NCI-H1694 (cell line): Measurements from ENCODE around the gene TACO1.

ENCODE experiments used
- DNase-seq: peaks from one replicate; lab custom pipeline; 2025; lab: John Stamatoyannopoulos, UW

Gene TACO1

DNA sequence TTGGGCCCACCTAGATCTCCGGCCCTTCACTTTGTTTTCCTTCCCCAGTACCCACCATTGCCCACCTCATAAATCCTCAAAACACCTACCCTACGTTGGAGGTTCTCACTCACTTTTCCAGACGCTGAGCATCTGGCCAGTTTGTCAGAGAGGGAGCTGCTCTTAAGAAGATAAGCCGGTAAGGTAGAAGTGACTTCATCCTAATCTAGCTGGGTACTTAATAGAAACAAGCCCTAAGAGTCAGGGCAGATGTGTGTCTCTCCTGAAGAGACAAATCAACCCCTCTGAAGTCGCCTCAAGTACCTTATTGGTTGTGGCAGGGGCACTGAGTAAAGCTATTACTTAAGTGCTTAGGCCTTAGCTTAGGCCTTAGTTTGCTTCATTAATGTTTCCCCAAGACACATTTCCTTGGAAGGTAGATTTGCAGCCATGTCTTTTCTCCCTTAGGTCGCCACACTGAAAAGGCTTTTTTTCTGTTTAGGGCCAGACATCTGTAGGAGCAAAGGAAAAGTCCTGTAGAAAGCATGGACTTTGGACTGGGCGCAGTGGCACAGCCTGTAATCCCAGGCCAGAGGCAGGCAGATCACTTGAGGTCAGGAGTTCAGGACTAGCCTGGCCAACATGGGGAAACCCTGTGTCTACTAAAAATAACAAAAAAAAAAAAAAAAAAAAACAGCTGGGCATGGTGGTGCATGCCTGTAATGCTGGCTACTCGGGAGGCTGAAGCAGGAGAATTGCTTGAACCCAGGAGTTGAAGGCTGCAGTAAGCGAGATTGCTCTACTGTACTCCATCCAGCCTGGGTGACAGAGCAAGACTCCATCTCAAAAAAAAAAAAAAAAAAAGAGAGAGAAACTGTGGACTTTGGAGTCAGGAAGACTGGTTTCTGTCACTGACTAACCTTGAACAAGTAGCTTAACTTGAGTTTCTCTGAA, 1.0 kb downstream of the TACO1 start:
- DNase-seq: no peak

- DNase-seq: no peak
Measured at GRCh38 chr17:63609816-63610573, 9.3 kb downstream of the TACO1 start.

DNA sequence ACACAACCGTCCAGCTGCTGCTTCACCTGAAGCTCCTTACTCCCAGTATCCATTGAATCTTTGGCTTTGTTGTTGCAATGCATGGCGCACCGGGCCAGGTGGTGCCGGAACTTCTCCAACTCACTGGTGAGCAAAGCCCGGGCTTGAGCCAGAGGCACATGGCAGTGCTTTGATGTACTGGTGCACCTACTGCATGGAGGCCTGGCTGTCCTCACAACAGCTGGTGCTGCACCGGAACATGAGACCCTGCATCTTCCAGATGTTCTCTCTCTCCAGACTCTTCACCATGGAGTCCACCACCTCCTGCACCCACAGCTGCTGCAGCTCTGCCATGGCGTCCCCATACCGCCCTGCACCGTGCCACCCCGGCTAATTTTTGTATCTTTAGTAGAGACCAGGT, 10.2 kb downstream of the TACO1 start:
- DNase-seq: no peak

- no peak for DNase-seq
Measured at GRCh38 chr17:63611354-63611753, 10.7 kb downstream of the TACO1 start.

DNA sequence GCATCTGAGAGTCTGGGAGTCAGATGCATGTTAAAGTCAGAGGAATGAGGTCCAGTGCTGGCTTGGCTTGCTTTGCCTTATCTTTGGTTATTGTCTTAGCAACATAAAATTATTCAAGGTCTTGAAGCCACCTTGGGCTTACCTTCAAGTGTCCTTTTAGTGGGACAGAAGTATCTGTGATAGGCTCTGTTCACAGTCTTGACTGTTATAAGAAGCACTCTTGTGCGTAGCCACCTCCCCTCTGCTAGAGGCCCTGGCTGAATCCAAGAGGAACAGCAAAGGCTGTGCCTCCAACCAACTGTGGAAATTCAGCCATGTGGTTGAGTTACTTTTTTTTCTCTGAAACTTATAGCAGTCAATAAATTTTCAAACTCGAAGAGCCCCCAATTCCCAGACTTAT, 13.0 kb downstream of the TACO1 start:
- no peak for DNase-seq

GRCh38 chr17:63621229-63621683, 20.6 kb downstream of the TACO1 start:
- no peak for DNase-seq

- peak; percentile 100 for DNase-seq
Measured at GRCh38 chr17:63621684-63622573, 21.2 kb downstream of the TACO1 start, which contains the start of gene MAP3K3. MAP3K3 (plus strand) TSS chr17:63622417; CDS start chr17:63622760, 343 bp downstream.

DNA sequence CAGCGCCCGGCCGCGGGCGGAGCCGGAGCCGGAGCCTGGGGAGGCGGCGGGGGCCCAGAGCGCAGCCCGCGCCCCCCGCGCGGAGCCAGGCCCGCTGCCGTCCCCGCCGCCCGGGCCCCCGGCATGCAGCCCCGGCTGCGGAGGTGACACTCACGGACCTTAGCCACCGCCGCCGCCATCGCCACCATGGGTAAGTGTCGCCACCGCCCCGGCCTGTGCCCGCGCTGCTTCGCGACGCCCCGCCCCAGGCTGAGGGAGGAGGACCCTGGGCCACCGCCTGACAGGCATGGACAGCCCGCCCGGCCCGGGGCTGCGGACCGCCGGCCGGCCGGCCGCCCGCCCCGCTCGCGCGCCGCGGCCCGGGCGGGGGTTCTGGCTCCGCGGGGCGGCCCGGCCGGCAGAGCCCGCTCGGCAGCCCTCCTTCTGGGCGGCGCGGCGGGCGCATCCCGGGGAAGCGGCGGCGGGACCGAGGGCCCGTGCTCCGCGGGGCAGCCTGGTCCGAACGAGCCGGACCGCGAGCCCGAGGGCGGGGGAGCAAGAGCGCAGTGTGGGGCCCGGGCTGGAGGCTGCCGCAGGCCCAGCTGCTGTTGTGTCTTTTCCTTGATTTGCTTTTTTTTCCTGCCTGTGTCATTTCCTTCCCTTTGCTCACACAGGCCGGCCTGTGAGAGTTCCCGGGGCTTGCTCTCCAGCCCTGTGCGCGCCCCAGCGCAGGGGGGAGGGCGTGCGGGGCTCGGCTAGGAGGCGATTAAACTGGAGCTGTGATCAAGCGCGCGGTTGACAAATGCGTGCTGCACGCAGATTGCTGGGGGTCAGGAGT, 22.1 kb downstream of the TACO1 start:
- DNase-seq: no peak

DNA sequence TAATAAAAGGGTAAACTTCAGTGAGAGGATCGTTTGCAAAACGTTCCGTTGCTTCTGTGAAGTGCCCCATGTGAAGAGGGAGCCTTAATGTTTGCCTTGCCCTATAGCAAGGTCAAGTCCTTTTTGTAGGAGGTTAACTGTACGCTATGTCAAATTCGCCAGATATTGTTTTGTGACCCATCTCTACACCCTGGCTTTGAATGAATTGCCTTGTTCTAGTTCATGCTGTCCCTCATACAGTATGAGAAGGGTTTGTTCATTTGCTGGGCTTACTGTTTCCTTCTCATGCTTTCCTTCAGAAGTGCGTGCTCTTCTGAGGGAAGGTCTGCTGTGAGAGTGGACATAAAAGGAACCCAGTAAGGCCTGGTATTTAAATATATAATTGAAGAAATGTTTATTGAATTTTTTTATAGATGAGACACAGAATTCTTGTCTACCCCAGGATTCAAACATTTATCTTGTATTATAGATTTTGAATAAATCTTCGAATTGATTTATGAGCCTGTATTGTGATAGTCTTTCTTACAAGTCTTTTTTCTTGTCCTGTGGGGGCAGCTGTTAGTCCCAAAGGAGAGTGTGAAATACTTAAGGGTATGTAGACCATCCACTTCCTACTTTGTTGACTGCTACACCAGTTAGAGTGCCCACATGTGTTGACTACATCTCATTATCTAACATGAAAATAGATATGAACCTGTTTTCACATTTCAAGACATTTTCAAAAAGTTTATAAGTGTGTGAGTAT, 23.3 kb downstream of the TACO1 start:
- no peak for DNase-seq

DNA sequence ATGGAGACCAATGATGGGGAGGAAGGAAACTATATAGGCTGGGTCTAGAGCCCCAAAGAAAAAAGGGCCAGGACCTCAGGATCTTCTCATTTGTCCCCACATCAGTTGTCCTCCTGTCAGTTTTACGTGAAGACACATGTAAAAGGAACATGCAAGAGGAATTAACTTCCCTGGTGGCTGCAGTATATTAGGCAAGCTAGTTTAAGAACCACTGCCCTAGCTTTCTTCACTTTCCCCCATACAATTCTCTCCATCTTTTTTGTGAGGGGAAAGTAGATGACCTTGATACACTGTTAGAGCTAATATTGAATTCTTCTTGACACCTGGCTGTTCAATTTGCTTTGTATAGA, 23.8 kb downstream of the TACO1 start:
- DNase-seq: no peak

DNA sequence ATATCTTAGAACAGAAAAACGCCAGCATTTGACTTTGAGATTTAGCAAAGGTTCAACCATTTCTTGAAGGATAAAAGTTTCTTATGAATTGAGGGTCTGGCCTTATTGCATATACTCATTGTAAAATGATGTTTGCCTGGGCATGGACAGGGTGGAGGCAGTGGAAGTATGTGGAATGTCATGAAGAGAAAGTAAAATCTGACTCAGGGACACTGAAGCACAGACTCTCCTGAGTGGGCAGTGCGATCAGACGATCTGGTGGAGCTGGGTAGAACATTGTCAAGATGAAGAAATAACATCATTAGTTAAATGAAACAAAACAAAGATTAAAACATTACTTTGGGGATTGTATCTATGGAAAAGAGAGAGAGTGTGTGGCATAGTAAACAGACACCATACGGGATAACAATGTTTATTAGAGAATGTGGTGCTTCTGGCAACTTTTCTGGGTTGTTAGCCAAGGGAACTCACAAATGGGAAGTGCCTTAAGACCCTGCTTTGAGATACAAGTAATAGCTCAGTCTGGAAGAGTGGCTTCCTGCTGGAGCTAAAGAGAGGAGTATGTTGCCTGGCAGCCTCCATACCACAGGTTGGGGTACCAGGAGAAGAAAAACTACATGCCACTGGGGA, 26.0 kb downstream of the TACO1 start:
- DNase-seq: no peak

DNA sequence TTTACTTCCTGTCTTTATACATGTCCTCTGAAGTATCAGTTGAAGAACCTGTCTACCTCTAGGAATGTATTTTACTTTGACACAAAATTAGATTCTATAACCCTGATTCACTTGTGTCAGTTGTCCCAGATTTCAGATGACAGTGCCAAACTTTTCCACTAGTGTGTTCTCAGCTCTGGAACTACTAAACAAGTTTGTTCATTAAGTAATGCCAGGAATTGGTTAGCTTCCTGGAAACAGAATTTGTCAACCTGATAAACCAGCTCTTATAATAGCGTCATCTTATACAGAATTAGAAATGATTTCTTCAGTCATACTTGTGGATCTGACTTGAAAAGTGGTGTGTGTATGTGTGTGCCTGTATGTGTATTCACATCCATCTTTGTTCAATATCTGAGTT, 28.9 kb downstream of the TACO1 start:
- DNase-seq: no peak

GRCh38 chr17:63631062-63631461, 30.4 kb downstream of the TACO1 start:
- DNase-seq: no peak

DNA sequence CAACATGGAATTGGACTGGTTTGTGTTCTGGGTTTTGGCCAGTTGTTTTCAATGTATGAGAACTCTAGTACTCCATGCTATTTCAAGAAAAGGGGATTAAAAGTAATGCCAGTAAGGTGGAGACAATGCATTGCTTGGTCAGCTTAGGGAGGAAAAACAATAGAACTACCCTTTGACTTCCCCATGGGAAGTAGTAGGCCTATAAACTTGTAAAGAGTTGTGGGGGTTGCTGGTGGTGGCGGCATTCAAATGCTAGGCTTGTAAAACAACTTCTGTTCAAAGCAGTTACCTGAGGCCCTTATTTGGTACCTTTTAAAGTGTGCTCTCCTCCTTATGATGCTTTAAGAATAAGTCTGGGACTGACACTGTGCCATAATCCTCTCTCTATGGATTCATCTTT, 30.9 kb downstream of the TACO1 start:
- DNase-seq: no peak

GRCh38 chr17:63633742-63634141, 33.0 kb downstream of the TACO1 start:
- DNase-seq: no peak

GRCh38 chr17:63634163-63634562, 33.5 kb downstream of the TACO1 start:
- DNase-seq: no peak

- no peak for DNase-seq
Measured at GRCh38 chr17:63634816-63635215, 34.1 kb downstream of the TACO1 start.

DNA sequence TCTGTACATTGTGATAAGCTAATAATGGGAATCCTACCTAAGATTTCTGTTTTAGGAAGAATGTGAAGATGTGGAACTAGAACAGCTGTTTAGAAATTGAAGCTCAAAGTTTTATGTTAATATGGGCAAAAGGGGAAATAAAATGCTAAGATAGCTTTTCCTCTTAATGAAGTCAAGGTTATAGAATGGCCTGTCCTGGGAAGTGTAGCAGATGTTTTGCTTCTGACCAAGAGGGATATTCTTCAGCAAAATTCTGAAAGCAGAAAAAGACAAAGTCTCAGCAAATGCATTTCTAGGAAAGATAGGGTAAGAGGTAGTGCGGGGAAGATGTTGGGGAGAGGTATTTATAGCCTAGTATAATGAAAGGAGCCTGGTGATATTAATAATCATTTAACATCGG, 34.6 kb downstream of the TACO1 start:
- no peak for DNase-seq

GRCh38 chr17:63635787-63636186, 35.1 kb downstream of the TACO1 start:
- DNase-seq: no peak

GRCh38 chr17:63639125-63639524, 38.4 kb downstream of the TACO1 start:
- DNase-seq: no peak
